Activated CD8-positive, alpha-beta memory T cell treated with anti-CD3 and anti-CD28 coated beads for 48 hours (primary cell): ENCODE results near the gene PTPA.

Experiments used
- DNase-seq, 3 experiments: peaks; one replicate each; pipeline ENCODE4 v3.0.0-alpha.2; 2020; ENCODE audit warnings: low read depth in 2 of 3, low spot score in 2 of 3

Gene PTPA

GRCh38 chr9:129081388-129081904 lies 29.8 kb upstream of the PTPA start:
- no peak for DNase-seq

GRCh38 chr9:129084087-129084486 lies 27.1 kb upstream of the PTPA start:
- no peak for DNase-seq

DNA sequence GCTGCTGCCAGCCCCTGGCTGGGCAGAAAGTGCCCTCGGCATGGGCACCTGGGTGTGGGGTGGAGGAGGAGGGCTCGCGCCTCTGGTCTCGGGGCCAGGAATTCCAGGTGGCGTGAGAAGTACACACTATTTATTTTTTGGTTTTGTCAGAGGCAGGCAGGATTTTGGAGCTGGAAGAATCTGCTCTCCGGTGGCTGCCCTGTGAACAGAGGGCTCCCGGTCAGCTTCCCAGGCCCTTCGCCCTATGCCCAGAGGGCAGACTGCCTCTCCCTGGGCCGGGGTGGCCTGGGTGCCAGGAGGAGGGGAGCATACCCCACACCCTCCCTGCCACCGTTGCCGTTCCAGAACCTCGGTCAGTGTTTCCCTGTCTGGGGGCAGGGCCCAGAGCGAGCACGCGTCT lies 22.0 kb upstream of the PTPA start:
- DNase-seq, result no peak

DNA sequence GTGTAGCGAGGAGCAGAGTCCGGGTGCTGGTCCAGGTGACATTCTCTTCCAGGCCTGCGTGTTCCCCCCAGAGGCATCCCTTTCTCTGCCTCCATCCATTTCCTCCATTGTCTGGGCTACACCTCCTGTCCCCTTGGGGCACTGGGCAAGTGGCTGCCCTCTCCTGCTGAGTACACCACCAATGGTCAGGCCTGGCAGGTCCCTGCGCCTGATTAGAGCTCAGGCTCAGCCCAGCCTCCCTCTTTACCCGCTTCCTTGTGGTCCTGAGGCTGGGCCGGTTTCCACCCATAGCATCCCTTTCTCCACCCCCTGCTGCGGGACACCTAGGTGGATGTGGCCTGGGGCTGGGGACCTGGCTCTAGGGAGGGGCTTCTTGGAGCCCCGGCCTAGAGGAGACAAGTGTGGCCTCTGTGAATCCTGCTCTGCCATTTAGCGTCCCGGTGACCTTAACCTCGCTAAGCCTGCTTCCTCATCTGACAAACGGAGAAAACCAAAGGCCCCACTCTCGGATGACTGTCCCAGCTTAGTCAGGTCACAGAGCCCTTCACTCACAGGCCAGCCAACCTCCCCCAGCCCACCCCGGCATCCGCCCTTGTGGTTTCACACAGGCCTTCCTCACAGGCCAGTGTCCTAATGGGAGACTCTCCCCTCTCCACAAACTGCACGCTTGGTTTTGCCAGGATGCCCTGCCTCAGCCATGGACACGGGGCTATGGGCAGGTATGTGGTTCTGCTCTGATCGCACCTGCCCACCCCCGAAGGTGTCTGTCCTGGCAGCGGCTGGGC lies 17.4 kb upstream of the PTPA start:
- no peak for DNase-seq

DNA sequence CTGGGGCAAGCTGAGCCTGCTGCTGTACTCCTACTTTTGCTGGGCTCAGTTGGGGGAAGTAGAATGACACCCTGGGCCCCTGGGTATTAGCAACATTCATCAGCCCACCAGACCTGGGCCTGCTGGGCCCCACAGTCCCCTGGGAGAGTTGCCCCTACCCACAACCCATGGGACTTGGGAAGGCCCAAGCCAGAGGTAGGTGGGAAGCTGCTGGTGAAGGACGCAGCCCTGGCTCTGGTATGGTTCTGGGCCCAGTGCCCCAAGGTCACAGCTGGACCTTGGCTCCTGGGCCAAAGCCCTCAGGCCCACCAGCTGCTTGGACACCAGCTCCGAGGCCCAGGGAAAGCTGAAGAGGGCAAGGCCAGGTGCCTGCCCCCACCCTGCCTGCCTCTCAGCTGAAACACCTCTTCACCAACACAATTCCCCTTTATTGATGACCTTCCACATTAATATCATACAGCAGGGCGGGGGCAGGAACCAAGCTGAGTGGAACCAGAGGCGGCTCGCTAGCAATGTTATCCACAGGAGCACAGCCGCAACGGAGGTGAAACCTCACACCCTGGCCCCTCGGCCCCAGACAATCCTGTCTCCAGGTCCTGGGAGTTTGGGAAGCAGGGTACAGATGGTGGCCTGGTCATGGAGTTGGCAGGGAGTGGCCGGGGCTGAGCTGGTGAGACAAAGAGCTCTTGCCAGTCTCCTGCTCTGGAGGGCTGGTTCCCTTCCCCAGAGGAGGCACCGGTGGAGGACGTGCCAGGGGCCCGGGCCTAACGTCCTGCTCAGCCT lies 16.6 kb upstream of the PTPA start:
- no peak for DNase-seq

DNA sequence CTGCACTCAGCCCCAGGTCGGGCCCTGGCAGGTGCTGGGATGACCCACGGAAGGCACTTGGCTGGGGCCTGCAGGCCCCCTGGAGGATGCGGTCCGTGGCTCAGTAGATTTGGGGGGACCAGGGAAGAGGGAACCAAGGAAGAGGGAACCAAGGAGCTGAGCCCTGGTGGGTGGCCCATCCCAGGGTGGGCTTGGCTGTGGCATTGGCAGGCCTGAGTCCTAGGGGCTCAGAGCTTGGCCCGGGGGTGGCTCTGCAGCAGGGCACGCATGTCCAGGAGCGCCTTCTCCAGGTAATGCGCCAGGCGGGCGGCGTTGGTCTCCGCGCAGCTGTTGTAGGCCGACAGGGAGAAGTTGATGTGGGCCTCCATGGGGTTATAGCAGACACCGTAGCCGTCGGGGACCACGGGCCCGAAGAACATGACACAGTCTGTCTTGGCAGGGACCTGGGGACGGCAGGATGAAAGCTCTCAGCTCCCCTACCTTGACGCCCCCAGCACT lies 16.0 kb upstream of the PTPA start:
- DNase-seq, result no peak

DNA sequence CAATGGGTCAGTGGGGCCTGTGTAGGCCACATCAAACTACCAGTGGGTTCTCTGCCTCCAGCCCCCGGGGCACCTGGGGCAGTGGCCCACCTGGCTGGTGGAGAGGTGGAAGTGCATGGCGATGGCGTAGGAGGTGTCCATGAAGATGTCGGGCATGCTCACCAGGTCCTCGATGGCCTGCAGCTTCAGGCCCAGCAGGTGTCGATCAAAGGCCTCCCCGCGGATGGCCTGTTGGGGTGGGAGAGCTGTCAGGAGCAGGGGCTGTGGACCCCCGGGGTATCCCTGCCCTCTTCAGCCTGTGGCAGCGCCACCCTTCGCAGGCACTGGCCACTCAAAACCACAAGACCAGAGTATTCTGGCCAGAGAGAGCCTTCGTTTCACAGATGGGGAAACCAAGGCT lies 15.3 kb upstream of the PTPA start:
- DNase-seq, result no peak

- DNase-seq, result no peak
These were observed 13.4 kb upstream of the PTPA start for GRCh38 chr9:129097671-129098306.

DNA sequence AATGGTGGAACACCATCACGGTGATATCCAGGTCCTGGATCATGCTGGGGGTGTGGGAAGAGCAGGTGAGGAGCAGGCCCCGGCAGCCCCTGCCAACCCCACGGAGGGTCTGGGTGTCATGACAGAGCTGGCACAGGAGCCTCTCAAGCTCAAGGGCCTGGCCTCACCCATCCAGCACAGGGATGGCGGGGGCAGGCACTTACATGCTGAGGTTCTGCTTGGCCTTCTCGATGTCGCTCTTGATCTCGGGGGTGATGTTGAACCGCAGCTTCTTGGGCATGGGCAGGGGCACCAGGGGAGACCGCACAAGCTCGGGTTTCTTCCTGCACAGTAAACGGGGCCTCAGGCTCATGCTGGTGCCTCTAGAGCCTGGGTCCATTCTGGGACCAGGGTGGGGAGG lies 12.9 kb upstream of the PTPA start:
- no peak for DNase-seq

DNA sequence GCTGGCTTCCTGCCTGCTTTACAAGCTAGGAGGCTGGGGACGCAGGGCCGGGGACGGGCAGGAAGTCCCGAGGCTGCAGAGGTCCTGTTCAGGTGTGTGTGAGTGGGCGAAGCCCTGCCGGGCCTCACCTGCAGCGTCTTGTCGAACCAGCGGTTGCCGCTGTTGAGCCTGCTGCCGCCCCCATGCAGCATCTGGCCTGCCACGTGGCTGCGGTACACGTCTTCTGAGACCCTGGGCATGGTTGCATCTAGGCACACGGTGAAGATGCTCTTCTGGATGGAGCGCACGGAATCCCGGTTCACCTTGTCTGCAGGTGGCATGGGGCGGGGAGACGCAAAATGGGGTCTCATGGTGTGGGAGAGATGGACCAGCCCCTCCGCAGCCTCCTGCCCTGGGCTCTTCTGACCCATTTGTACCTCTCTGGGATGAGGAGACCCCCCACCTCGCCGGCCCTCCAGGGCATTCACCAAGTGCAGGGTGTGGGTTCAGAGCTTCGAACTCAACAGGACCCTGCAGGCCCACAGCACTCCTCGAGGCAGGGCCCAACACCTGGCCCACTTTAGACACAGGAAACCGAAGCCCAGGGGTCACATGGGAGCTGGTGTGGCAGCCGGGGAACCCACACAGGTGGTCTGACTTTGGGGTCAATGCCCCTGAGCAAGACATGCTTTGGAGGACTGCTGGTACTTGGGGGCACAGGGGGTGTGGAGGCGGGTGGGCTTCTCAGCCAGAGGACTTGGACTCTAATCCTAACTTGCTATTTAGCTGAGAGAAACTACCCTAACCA lies 10.6 kb upstream of the PTPA start:
- no peak for DNase-seq

GRCh38 chr9:129101279-129101678 lies 9.9 kb upstream of the PTPA start:
- no peak for DNase-seq

- DNase-seq, result no peak
These were observed 9.1 kb upstream of the PTPA start for GRCh38 chr9:129102095-129102525.

- no peak for DNase-seq
These were observed 8.2 kb upstream of the PTPA start for GRCh38 chr9:129102791-129103594.

- no peak for DNase-seq
These were observed 7.6 kb upstream of the PTPA start for GRCh38 chr9:129103595-129103965.

DNA sequence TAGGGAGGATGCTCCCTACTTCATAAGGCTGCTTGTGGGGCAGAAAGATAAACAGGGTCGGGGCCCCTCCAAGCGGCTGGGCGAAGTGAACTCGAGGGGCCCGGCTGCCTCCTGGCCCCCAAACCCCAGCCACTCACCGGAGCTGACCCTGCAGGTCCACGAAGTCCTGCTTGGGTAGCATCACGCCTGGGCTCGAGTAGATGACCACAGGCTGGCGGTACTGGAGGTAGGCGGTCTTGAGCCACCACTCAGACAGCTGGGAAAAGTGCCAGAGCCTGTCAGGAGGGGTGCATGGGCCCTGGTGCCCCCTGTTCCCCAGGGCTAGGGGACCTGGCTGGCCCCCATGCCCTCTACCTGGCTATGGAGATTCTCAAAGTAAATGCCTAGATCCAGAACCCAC lies 7.2 kb upstream of the PTPA start:
- DNase-seq, result no peak

DNA sequence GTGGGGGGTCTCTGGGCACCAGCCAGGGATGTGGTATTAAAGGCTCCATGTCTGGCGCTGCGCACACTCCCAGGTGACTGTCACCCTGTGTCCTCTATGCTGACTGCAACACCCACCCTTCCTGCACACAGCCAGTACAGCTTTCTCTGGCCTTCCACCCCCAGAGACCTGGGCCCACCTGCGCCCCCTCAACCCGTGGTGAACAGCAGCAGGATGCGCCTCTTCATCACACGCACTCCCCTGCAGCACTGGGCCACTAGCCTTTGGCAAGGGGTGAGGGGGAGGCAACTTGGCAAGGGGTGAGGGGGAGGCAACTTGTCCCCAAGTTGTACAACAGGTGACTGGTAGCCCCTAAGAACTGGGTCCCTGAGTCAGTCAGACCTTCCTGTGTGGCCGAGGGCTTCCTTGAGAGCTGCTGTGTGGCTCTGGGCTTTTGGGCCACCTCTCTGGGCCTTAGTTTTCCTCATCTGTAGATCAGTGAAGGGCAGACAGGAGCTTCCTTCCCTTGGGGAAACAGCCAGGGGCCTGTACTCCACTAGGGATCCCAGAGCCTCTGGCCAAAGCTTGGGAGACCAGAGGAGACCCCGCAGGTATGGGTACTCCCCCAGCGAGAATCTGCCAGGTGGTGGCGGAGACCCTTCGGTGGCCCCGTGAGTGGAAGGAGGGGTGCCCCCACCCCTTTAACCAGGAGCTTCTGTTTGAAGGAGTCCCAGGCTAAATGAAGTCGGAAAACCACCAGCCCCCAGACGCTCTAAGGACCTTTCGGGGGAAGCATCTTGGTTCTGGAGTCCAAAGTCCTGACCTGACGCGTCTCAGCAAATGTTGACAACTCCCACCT lies 5.1 kb upstream of the PTPA start:
- no peak for DNase-seq

DNA sequence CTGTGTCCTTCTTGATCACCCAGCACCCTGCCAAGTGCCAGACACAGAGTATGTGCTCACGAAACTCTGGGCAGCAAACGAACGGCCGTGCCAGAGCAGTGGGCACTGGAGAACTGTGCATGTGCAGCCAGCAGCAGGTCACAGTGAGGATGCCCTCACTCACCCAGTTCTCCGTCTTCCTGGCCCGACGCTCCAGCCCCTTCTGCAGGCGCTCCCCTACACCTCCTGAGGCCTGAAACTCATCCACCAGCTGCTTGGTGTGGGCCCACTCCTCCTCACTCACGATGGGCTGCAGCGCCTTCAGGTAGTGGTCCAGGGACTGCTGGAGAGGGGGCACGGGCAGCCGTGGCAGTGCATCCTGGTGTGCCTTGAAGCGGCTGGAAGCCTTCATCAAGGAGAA lies 3.6 kb upstream of the PTPA start:
- DNase-seq, result no peak

DNA sequence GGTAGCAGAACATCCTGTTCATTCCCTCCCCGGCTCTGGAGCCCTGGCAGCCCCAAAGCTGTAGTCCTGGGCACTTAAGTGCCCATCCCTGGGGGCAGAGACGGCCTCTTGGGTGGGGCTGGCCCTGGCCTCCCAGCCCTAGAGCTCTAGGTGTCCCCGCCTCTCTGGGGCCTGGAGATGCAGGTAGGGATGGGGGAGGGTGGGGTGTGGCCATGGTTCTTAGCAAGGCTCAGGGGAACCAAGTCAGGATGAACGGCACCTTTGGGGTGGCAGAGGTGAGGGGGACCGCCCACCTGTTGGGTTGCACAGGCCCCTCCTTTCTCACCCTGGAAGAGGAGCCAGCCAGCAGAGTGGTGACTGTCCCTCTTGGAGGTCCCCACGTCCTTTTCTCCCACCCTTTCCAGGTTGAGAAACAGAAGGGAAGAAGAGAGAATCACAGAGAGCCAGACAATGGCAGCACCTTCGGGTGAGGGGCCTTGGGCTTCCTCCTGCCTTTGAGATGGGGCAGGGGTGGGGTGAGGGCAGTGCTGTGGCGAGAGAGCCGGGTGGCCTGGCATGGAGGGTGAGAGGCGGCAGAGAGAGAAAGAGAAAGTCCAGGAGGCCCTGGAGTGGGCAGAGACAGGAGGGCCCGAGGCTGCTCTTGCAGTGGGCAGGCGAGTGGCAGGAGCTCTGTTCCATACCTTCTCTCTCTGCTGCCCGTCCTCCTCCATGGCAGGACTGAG lies 3.0 kb upstream of the PTPA start:
- no peak for DNase-seq
